GM23248 (cell line): ENCODE data around the gene SPRED1. TPM values are rescaled to one million over a fixed set of nuclear protein-coding genes. Genes with fewer than 3 reads are reported as not detected.
A peak's percentile ranks its signal among the peaks of the same experiment; 100 is the strongest.
"Not testable (repeated sequence)": the region's sequence is repeated elsewhere in the genome, so short reads cannot be mapped to it uniquely, and the experiment has no call there.

Experiments used
- DNase-seq: peaks from one replicate; pipeline ENCODE4 v3.0.0-alpha.2; 2015
- H2AFZ ChIP-seq: fragments of 200-600 bp; sonication (generic); 2 replicates; pipeline ENCODE4 v1.6.1; 2016; ENCODE audit warnings: antibody characterized with exemption
- H3F3A ChIP-seq: fragments of 200-600 bp; sonication (generic); 2 replicates; pipeline ENCODE4 v1.6.1; 2016; ENCODE audit warnings: mild to moderate bottlenecking, antibody characterized with exemption, mixed run types; ENCODE audit not compliant: insufficient read depth
- H3K27ac ChIP-seq: fragments of 200-600 bp; sonication (generic); 2 replicates; pipeline ENCODE4 v1.5.1; 2016; ENCODE audit warnings: mild to moderate bottlenecking
- H3K27me3 ChIP-seq: fragments of 200-600 bp; sonication (generic); replicated peaks from 2 replicates; pipeline ENCODE4 v1.6.1; 2016; ENCODE audit warnings: mild to moderate bottlenecking; ENCODE audit not compliant: insufficient read depth
- H3K36me3 ChIP-seq: fragments of 200-600 bp; sonication (generic); 2 replicates; pipeline ENCODE4 v1.6.1; 2016; ENCODE audit warnings: low read depth, mild to moderate bottlenecking
- H3K4me1 ChIP-seq: fragments of 200-600 bp; sonication (generic); 2 replicates; pipeline ENCODE4 v1.6.1; 2016; ENCODE audit warnings: mild to moderate bottlenecking; ENCODE audit not compliant: insufficient read depth
- H3K4me2 ChIP-seq: fragments of 200-600 bp; sonication (generic); one replicate; pipeline ENCODE4 v1.6.1; 2016; ENCODE audit warnings: mild to moderate bottlenecking; ENCODE audit not compliant: unreplicated experiment
- H3K4me3 ChIP-seq: fragments of 200-600 bp; sonication (generic); 2 replicates; pipeline ENCODE4 v1.5.1; 2016; ENCODE audit warnings: mild to moderate bottlenecking
- H3K79me2 ChIP-seq: fragments of 200-600 bp; sonication (generic); 2 replicates; pipeline ENCODE4 v1.6.1; 2016; ENCODE audit warnings: mild to moderate bottlenecking; ENCODE audit not compliant: insufficient read depth
- H3K9ac ChIP-seq: fragments of 200-600 bp; sonication (generic); 2 replicates; pipeline ENCODE4 v1.6.1; 2016; ENCODE audit warnings: mild to moderate bottlenecking
- H3K9me2 ChIP-seq: fragments of 200-600 bp; sonication (generic); 2 replicates; pipeline ENCODE4 v1.6.1; 2016; ENCODE audit warnings: mixed run types, mild to moderate bottlenecking, moderate library complexity; ENCODE audit not compliant: insufficient read depth
- H3K9me3 ChIP-seq: fragments of 200-600 bp; sonication (generic); one replicate; pipeline ENCODE4 v1.6.1; 2017; ENCODE audit warnings: low read depth
- H4K20me1 ChIP-seq: fragments of 200-600 bp; sonication (generic); 2 replicates; pipeline ENCODE4 v1.6.0; 2016; ENCODE audit not compliant: insufficient read depth
- EZH2 ChIP-seq: fragments of 200-600 bp; sonication (generic); IDR thresholded peaks from 2 replicates; pipeline ENCODE4 v1.6.1; 2018; ENCODE audit warnings: antibody characterized with exemption, mild to moderate bottlenecking; ENCODE audit not compliant: insufficient read depth, poor library complexity, severe bottlenecking
- EZH2phosphoT487 ChIP-seq: fragments of 200-600 bp; sonication (generic); IDR thresholded peaks from 2 replicates; pipeline ENCODE4 v1.6.1; 2018; ENCODE audit warnings: antibody characterized with exemption, moderate library complexity, mild to moderate bottlenecking, low read depth; ENCODE audit not compliant: insufficient read depth
- whole genome bisulfite sequencing, 2 experiments: methylation state at CpG; one replicate each; pipeline ENCODE4 v1.1.6; 2015 to 2017; ENCODE audit warnings: low lambda C conversion rate in 2 of 2, low coverage in 1 of 2; ENCODE audit errors: missing lambda C conversion rate in 2 of 2; 5-methylcytosine and 5-hydroxymethylcytosine counted together
- in situ Hi-C: fragments of 300-500 bp; cut with MboI; formaldehyde crosslinking; loops from 2 replicates; pipeline ENCODE4 v1.15.0; 2020
- polyA plus RNA-seq: library from polyadenylated mRNA; unstranded; fragments of >200 nt; fragmentation: Nextera tagmentation; extraction: Ambion mirVana; gene quantifications from 2 replicates; pipeline ENCODE4 v1.2.1, GENCODE V29; 2016
- total RNA-seq: library from RNA; depleted of rRNA; stranded (reverse); fragments of >200 nt; shearing (Covaris generic); gene quantifications from 2 replicates; pipeline ENCODE4 v1.2.3, GENCODE V29; 2014

SPRED1 gene
- total and polyA plus RNA-seq, 2 experiments from 2014 or later = 11.6 to 34.0 TPM

DNA sequence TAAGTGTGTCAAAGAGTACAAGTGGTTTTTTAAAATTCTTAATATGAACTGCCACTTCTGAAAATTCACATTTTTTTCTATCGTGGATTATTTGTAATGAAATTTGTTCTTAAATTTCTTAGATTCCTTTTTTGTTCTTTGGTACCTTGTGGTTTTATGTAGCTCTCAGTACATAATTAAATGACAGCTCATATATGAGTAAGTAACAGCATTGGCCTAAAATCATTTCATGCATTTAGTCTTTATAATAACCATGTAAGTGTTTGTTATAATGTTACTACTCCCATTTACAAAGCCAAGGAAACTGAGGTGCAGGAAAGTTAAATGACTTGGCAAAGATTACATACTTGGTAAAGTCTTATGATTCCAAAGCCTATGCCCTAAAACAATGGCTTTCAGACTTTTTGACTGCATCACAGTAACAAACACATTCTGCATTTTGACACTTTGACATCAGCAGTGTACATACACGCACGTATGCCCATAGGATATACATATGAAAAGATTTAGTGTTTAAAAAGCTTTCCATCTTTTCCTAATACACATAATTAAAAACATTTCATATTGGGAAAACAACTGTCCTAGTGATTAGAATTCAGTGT lies 14.9 kb downstream of the SPRED1 start:
- Histone ChIP-seq H3F3A (peaks cover 28% of the 10 kb centered on the region), H4K20me1 (peaks cover 29% of the 10 kb centered on the region), H3K9ac (peak overlapping the region; percentile 42), H3K4me1 (peaks cover 46% of the 10 kb centered on the region), H3K9me2 (no peaks in the 10 kb centered on the region), H3K27me3 (no peaks in the 10 kb centered on the region), H2AFZ (no peak overlapping the region), H3K36me3 (no peaks in the 10 kb centered on the region), H3K9me3 (no peaks in the 10 kb centered on the region), H3K79me2 (peaks cover 100% of the 10 kb centered on the region), H3K27ac (peak overlapping the region; percentile 30), H3K4me2 (peak overlapping the region; percentile 82), H3K4me3 (peak overlapping the region; percentile 70)
- TF ChIP-seq EZH2 (no peak), EZH2phosphoT487 (no peak)
- 46 to 47% methylated on average over 3 of the region's 3 CpGs for WGBS, 2 experiments
- in situ Hi-C loops = no loop called here
- DNase-seq = peak; percentile 62

DNA sequence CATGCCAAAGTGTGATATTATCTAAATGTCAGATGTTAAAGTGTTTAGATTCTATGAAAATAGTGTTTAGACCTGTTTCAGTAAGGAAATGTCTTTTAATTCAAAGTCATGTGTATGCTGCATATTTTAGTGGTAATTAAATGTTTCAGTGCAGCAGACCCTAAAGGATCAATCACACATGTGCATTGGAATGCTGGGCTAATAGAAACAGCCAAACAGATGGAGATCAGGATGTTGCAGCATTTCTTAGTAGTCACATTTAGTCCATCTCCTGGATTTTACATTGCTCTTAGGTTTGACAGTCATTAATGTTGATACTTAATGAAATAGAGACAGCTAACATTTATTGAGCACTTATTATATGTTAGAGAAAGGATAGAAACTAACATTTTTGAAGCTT lies 18.5 kb downstream of the SPRED1 start:
- no peak overlapping the region for H3K4me3 ChIP-seq
- H4K20me1 ChIP-seq = peaks cover 18% of the 10 kb centered on the region
- H3K4me1 ChIP-seq = peaks cover 34% of the 10 kb centered on the region
- no peak for DNase-seq
- no peaks in the 10 kb centered on the region for H3K36me3 ChIP-seq
- H2AFZ ChIP-seq = no peak overlapping the region
- H3K9me3 ChIP-seq = no peaks in the 10 kb centered on the region
- H3K79me2 ChIP-seq = peaks cover 100% of the 10 kb centered on the region
- H3K27ac ChIP-seq = no peak overlapping the region
- no peak overlapping the region for H3K4me2 ChIP-seq
- in situ Hi-C loops = no loop called here
- no peak overlapping the region for H3K9ac ChIP-seq
- no peaks in the 10 kb centered on the region for H3K27me3 ChIP-seq
- peaks cover 23% of the 10 kb centered on the region for H3F3A ChIP-seq
- no peak for TF ChIP-seq EZH2
- TF ChIP-seq EZH2phosphoT487 = no peak
- no peaks in the 10 kb centered on the region for H3K9me2 ChIP-seq

DNA sequence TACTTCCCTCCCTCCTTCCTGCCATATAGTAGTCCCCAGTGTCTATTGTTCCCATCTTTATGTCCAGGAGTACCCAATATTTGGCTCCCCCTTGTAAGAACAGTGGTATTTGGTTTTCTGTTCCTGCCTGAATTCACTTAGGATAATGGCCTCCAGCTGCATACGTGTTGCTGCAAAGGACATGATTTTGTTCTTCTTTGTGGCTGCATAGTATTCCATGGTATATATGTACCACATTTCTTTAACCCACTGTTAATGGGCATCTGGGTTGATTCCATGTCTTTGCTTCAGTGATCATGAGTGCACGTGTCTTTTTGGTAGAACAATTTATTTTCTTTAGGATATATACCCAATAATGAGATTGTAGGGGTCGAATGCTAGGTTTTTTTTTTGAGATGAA lies 19.3 kb downstream of the SPRED1 start:
- Histone ChIP-seq H3K36me3 (no peaks in the 10 kb centered on the region), H3K79me2 (peaks cover 100% of the 10 kb centered on the region), H3K27me3 (no peaks in the 10 kb centered on the region), H3F3A (peaks cover 21% of the 10 kb centered on the region), H3K9me2 (no peaks in the 10 kb centered on the region), H3K4me1 (peaks cover 33% of the 10 kb centered on the region), H3K27ac (no peak overlapping the region), H3K4me2 (no peak overlapping the region), H3K9me3 (no peaks in the 10 kb centered on the region), H4K20me1 (peaks cover 15% of the 10 kb centered on the region), H3K9ac (no peak overlapping the region), H2AFZ (no peak overlapping the region), H3K4me3 (no peak overlapping the region)
- 98 to 99% methylated on average over 3 of the region's 3 CpGs for WGBS, 2 experiments
- DNase-seq = no peak
- in situ Hi-C loops = no loop called here
- TF ChIP-seq EZH2phosphoT487 (no peak), EZH2 (no peak)

DNA sequence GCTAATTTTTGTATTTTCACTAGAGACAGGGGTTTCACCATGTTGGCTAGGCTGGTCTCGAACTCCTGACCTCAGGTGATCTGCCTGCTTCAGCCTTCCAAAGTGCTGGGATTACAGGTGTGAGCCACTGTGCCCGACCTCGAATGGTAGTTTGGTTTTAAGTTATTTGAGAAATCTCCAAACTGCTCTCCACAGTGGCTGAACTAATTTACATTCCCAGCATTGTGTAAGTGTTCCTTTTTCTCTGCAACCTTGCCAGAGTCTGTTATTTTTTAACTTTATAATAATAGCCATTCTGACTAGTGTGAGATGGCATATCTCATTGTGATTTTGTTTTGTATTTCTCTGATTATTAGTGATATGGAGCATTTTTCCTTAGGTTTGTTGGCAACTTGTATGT lies 19.8 kb downstream of the SPRED1 start:
- H3K79me2 ChIP-seq = peaks cover 100% of the 10 kb centered on the region
- peaks cover 28% of the 10 kb centered on the region for H3K4me1 ChIP-seq
- H3K9ac ChIP-seq, H3K9me2 ChIP-seq, H3K27me3 ChIP-seq, H2AFZ ChIP-seq, H3K4me3 ChIP-seq, DNase-seq, H3K9me3 ChIP-seq, in situ Hi-C loops, H3K36me3 ChIP-seq, H3K27ac ChIP-seq, H3K4me2 ChIP-seq: not testable (repeated sequence)
- peaks cover 13% of the 10 kb centered on the region for H4K20me1 ChIP-seq
- 76 to 82% methylated on average over 3 of the region's 3 CpGs for WGBS, 2 experiments
- H3F3A ChIP-seq = peaks cover 16% of the 10 kb centered on the region

DNA sequence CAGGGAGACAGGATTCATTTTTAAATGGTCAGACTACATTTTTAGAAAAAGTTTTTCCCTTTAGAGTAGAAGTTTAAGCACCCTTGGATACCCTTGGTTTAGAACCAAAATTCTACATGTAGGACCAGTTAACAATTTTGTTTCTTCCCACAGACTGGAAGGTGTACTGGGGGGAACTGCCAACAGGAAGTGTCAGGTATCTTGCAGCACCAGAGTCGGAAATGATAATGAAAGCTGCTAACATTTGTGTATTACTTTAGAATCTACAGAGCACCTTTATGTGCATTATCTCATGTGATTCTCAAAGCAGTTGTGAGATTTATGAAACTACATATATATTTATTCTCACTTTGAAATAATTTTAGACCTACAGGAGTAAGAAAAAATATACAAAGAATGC lies 21.5 kb downstream of the SPRED1 start:
- Histone ChIP-seq H2AFZ (no peak overlapping the region), H3K4me3 (no peak overlapping the region), H3K4me1 (peaks cover 16% of the 10 kb centered on the region), H4K20me1 (peaks cover 3% of the 10 kb centered on the region), H3K36me3 (no peaks in the 10 kb centered on the region), H3K4me2 (no peak overlapping the region), H3K27me3 (no peaks in the 10 kb centered on the region), H3K9ac (no peak overlapping the region), H3F3A (0 out of 2 replicates have a peak, but pooled peaks cover 4% of the 10 kb centered on the region), H3K79me2 (peaks cover 100% of the 10 kb centered on the region), H3K27ac (no peak overlapping the region), H3K9me2 (no peaks in the 10 kb centered on the region), H3K9me3 (no peaks in the 10 kb centered on the region)
- 94 to 100% methylated on average over 1 of the region's 1 CpG for WGBS, 2 experiments
- no peak for DNase-seq
- in situ Hi-C loops = no loop called here
- TF ChIP-seq EZH2 (no peak), EZH2phosphoT487 (no peak)
